BJ (cell line): ENCODE results near the gene PALM. TPM values are rescaled to one million over a fixed set of nuclear protein-coding genes. Genes with fewer than 3 reads are reported as not detected.
A peak's percentile ranks its signal among the peaks of the same experiment; 100 is the strongest.

Experiments used
- CTCF ChIA-PET: fragments of 350-600 bp; formaldehyde crosslinking; extraction: SDS; loops from one replicate; lab custom pipeline; 2021; ENCODE audit warnings: antibody characterized with exemption, inconsistent platforms; lab: Yijun Ruan, JAX
- POLR2A ChIA-PET: fragments of 300-600 bp; sonication (Branson Sonifier 250); formaldehyde crosslinking; extraction: SDS; loops from one replicate; lab custom pipeline; 2021; ENCODE audit warnings: antibody characterized with exemption; lab: Charles Lee
- DNase-seq: peaks from one replicate; pipeline ENCODE4 v3.0.0-alpha.2; 2011; ENCODE audit warnings: low read depth
- H3K27me3 ChIP-seq: 2 replicates; pipeline ENCODE4 v1.6.0; 2011; ENCODE audit warnings: low read length; ENCODE audit not compliant: control insufficient read depth, insufficient read depth
- H3K36me3 ChIP-seq: 2 replicates; pipeline ENCODE4 v1.5.1; 2011; ENCODE audit warnings: low read length; ENCODE audit not compliant: control insufficient read depth, insufficient read depth
- H3K4me3 ChIP-seq: 2 replicates; pipeline ENCODE4 v1.5.1; 2011; ENCODE audit warnings: low read depth, mild to moderate bottlenecking, control low read depth, low read length
- CTCF ChIP-seq: IDR thresholded peaks from 2 replicates; pipeline ENCODE4 v1.5.1; 2011; ENCODE audit warnings: low read depth, mild to moderate bottlenecking, control low read depth, inconsistent platforms, low read length, moderate library complexity; ENCODE audit not compliant: insufficient read depth
- polyA minus RNA-seq: library from RNA; depleted of rRNA, polyadenylated mRNA; stranded (reverse); fragments of >200 nt; gene quantifications from 2 replicates; pipeline ENCODE4 v1.2.3, GENCODE V29; 2011; rRNA and poly(A)+ RNA removed
- polyA plus RNA-seq: library from polyadenylated mRNA; depleted of rRNA; stranded (reverse); fragments of >200 nt; gene quantifications from 2 replicates; pipeline ENCODE4 v1.2.3, GENCODE V29; 2011; rRNA removed

Gene PALM
- polyA plus RNA-seq (1.1 and 1.2 TPM in 2 replicates), polyA minus RNA-seq (0.76 and 0.98 TPM in 2 replicates)

GRCh38 chr19:708154-709143 lies at the start of gene PALM:
TSS of gene PALM (plus strand) at chr19:708935. CDS start at chr19:709147, 212 bp downstream.
- DNase-seq = no peak
- Histone ChIP-seq H3K36me3 (no peaks in the 10 kb centered on the region), H3K27me3 (peaks cover 14% of the 10 kb centered on the region), H3K4me3 (peak within 1 kb of the TSS; percentile 43)
- ChIA-PET POLR2A (no interaction called here), CTCF (interaction anchor here (0.6 to 1.8 kb wide), 8 partner anchors 9 to 202 kb away, joined by 3 to 8 read pairs (median 4); partner anchors contain the start of gene RNF126)
- no peak for TF ChIP-seq CTCF

GRCh38 chr19:660793-661426 lies 47.8 kb upstream of the PALM start:
- peak overlapping the region; percentile 95 for H3K4me3 ChIP-seq
- CTCF ChIA-PET = interaction anchor here (1.2 kb wide), 1 partner anchor 15 kb away, joined by 4 read pairs; no protein-coding TSS in a partner anchor
- no peaks in the 10 kb centered on the region for H3K27me3 ChIP-seq
- POLR2A ChIA-PET = no interaction called here
- DNase-seq = no peak
- peaks cover 7% of the 10 kb centered on the region; the same call in 1 of the 2 replicates for H3K36me3 ChIP-seq
- no peak for TF ChIP-seq CTCF

GRCh38 chr19:661427-662196 lies 47.1 kb upstream of the PALM start:
- Histone ChIP-seq H3K36me3 (peaks cover 7% of the 10 kb centered on the region; the same call in 1 of the 2 replicates), H3K27me3 (no peaks in the 10 kb centered on the region), H3K4me3 (peak overlapping the region; percentile 95)
- CTCF ChIA-PET = interaction anchor here (1.2 kb wide), 1 partner anchor 14 kb away, joined by 4 read pairs; no protein-coding TSS in a partner anchor
- no peak for DNase-seq
- TF ChIP-seq CTCF = no peak
- POLR2A ChIA-PET = no interaction called here

- H3K36me3 ChIP-seq = peaks cover 3% of the 10 kb centered on the region; the same call in 1 of the 2 replicates
- ChIA-PET POLR2A (no interaction called here), CTCF (interaction anchor here (0.6 to 1.9 kb wide), 9 partner anchors 13 to 194 kb away, joined by 3 to 20 read pairs (median 5); no protein-coding TSS in a partner anchor)
- DNase-seq = no peak
- peak overlapping the region; percentile 95 for H3K4me3 ChIP-seq
- no peaks in the 10 kb centered on the region for H3K27me3 ChIP-seq
- no peak for TF ChIP-seq CTCF
Measured at GRCh38 chr19:662207-662961, 46.4 kb upstream of the PALM start.
